ENCODE results near the gene DYNLT1. TPM values are rescaled to one million over a fixed set of nuclear protein-coding genes. Genes with fewer than 3 reads are reported as not detected.
"Not testable (repeated sequence)": the region's sequence is repeated elsewhere in the genome, so short reads cannot be mapped to it uniquely, and the experiment has no call there.

The DYNLT1 gene
- total RNA-seq, result 94.4 and 108 TPM in 2 replicates

GRCh38 chr6:158644231-158645063 lies at the start of gene DYNLT1:
Gene DYNLT1 (minus strand): TSS chr6:158644743. CDS start chr6:158644708, 35 bp downstream.
- Mint-ChIP-seq H3K4me1 (ENCODE audit: low read depth) (peaks cover 69% of the 10 kb centered on the region), H3K4me3 (ENCODE audit: low read depth) (peak within 1 kb of the TSS; percentile 97), H3K27ac (peak within 1 kb of the TSS; percentile 97), H3K36me3 (ENCODE audit: low read depth) (peaks cover 41% of the 10 kb centered on the region), H3K9me3 (no peaks in the 10 kb centered on the region), H3K27me3 (ENCODE audit: low read depth) (no peaks in the 10 kb centered on the region)
- intact Hi-C loops (cut with micrococcal nuclease), result loop anchor here (1.0 to 10.0 kb wide), 10 partner anchors 9 to 1182 kb away; partner anchors contain the start of genes EZR, SYNJ2, TAGAP and TMEM181
- peak; percentile 88 for DNase-seq (ENCODE audit: low spot score)

- H3K27me3 Mint-ChIP-seq (ENCODE audit: low read depth), result no peaks in the 10 kb centered on the region
- intact Hi-C loops (cut with micrococcal nuclease), result no loop called here
- no peaks in the 10 kb centered on the region for H3K9me3 Mint-ChIP-seq
- H3K36me3 Mint-ChIP-seq (ENCODE audit: low read depth), result peaks cover 81% of the 10 kb centered on the region
- no peak for DNase-seq (ENCODE audit: low spot score)
- H3K27ac Mint-ChIP-seq, result no peak overlapping the region
- H3K4me3 Mint-ChIP-seq (ENCODE audit: low read depth), result no peak overlapping the region
- H3K4me1 Mint-ChIP-seq (ENCODE audit: low read depth), result peaks cover 53% of the 10 kb centered on the region
These were observed 44.3 kb upstream of the DYNLT1 start for GRCh38 chr6:158688860-158689259.

GRCh38 chr6:158687506-158687905 lies 43.0 kb upstream of the DYNLT1 start:
- DNase-seq (ENCODE audit: low spot score), result no peak
- peak overlapping the region; percentile 62 for H3K27ac Mint-ChIP-seq
- no peaks in the 10 kb centered on the region for H3K27me3 Mint-ChIP-seq (ENCODE audit: low read depth)
- intact Hi-C loops (cut with micrococcal nuclease), result loop anchor here (2.0 kb wide), 1 partner anchor 35 kb away; no protein-coding TSS in a partner anchor
- H3K4me3 Mint-ChIP-seq (ENCODE audit: low read depth), result no peak overlapping the region
- no peaks in the 10 kb centered on the region for H3K9me3 Mint-ChIP-seq
- peaks cover 58% of the 10 kb centered on the region for H3K4me1 Mint-ChIP-seq (ENCODE audit: low read depth)
- peaks cover 84% of the 10 kb centered on the region for H3K36me3 Mint-ChIP-seq (ENCODE audit: low read depth)

GRCh38 chr6:158686791-158687381 lies 42.3 kb upstream of the DYNLT1 start:
- intact Hi-C loops (cut with micrococcal nuclease), result loop anchor here (2.0 kb wide), 1 partner anchor 34 kb away; no protein-coding TSS in a partner anchor
- Mint-ChIP-seq H3K9me3 (no peaks in the 10 kb centered on the region), H3K27me3 (ENCODE audit: low read depth) (no peaks in the 10 kb centered on the region), H3K4me3 (ENCODE audit: low read depth) (peak overlapping the region; percentile 45), H3K4me1 (ENCODE audit: low read depth) (peaks cover 58% of the 10 kb centered on the region), H3K36me3 (ENCODE audit: low read depth) (peaks cover 83% of the 10 kb centered on the region), H3K27ac (peak overlapping the region; percentile 62)
- peak; percentile 58 for DNase-seq (ENCODE audit: low spot score)

GRCh38 chr6:158686311-158686710 lies 41.8 kb upstream of the DYNLT1 start:
- Mint-ChIP-seq H3K4me1 (ENCODE audit: low read depth) (peaks cover 61% of the 10 kb centered on the region), H3K36me3 (ENCODE audit: low read depth) (peaks cover 87% of the 10 kb centered on the region)
- intact Hi-C loops (cut with micrococcal nuclease), result loop anchor here (2.0 kb wide), 1 partner anchor 34 kb away; no protein-coding TSS in a partner anchor

GRCh38 chr6:158684745-158685324 lies 40.3 kb upstream of the DYNLT1 start:
- DNase-seq (ENCODE audit: low spot score), result no peak
- Mint-ChIP-seq H3K27ac (no peak overlapping the region), H3K9me3 (no peaks in the 10 kb centered on the region), H3K27me3 (ENCODE audit: low read depth) (no peaks in the 10 kb centered on the region), H3K4me1 (ENCODE audit: low read depth) (peaks cover 55% of the 10 kb centered on the region), H3K36me3 (ENCODE audit: low read depth) (peaks cover 91% of the 10 kb centered on the region), H3K4me3 (ENCODE audit: low read depth) (no peak overlapping the region)
- intact Hi-C loops (cut with micrococcal nuclease), result no loop called here

More at GRCh38 chr6:158686311-158686710, 41.8 kb upstream of the DYNLT1 start:
- no peak for DNase-seq (ENCODE audit: low spot score)
- Mint-ChIP-seq H3K9me3 (no peaks in the 10 kb centered on the region), H3K27me3 (ENCODE audit: low read depth) (no peaks in the 10 kb centered on the region), H3K4me3 (ENCODE audit: low read depth) (peak overlapping the region; percentile 45), H3K27ac (peak overlapping the region; percentile 62)

- Mint-ChIP-seq H3K27ac (no peak overlapping the region), H3K4me1 (ENCODE audit: low read depth) (peaks cover 52% of the 10 kb centered on the region), H3K4me3 (ENCODE audit: low read depth) (no peak overlapping the region), H3K36me3 (ENCODE audit: low read depth) (peaks cover 91% of the 10 kb centered on the region), H3K27me3 (ENCODE audit: low read depth) (no peaks in the 10 kb centered on the region), H3K9me3 (no peaks in the 10 kb centered on the region)
- intact Hi-C loops (cut with micrococcal nuclease), result no loop called here
- no peak for DNase-seq (ENCODE audit: low spot score)
These were observed 39.8 kb upstream of the DYNLT1 start for GRCh38 chr6:158684311-158684710.

- H3K27ac Mint-ChIP-seq, result no peak overlapping the region
- H3K4me1 Mint-ChIP-seq (ENCODE audit: low read depth), result peaks cover 22% of the 10 kb centered on the region
- no peaks in the 10 kb centered on the region for H3K9me3 Mint-ChIP-seq
- H3K27me3 Mint-ChIP-seq (ENCODE audit: low read depth), result no peaks in the 10 kb centered on the region
- no peak for DNase-seq (ENCODE audit: low spot score)
- H3K36me3 Mint-ChIP-seq (ENCODE audit: low read depth), result peaks cover 87% of the 10 kb centered on the region
- intact Hi-C loops (cut with micrococcal nuclease), result no loop called here
- H3K4me3 Mint-ChIP-seq (ENCODE audit: low read depth), result no peak overlapping the region
These were observed 35.9 kb upstream of the DYNLT1 start for GRCh38 chr6:158680481-158680880.

- Mint-ChIP-seq H3K9me3 (peaks cover 3% of the 10 kb centered on the region), H3K27ac (no peak overlapping the region), H3K4me3 (ENCODE audit: low read depth) (no peak overlapping the region), H3K4me1 (ENCODE audit: low read depth) (peaks cover 21% of the 10 kb centered on the region), H3K36me3 (ENCODE audit: low read depth) (peaks cover 89% of the 10 kb centered on the region), H3K27me3 (ENCODE audit: low read depth) (no peaks in the 10 kb centered on the region)
- intact Hi-C loops (cut with micrococcal nuclease), result no loop called here
- DNase-seq (ENCODE audit: low spot score), result no peak
These were observed 35.5 kb upstream of the DYNLT1 start for GRCh38 chr6:158680015-158680414.

GRCh38 chr6:158677906-158678578 lies 33.5 kb upstream of the DYNLT1 start:
- intact Hi-C loops (cut with micrococcal nuclease), result no loop called here
- DNase-seq (ENCODE audit: low spot score), result no peak
- Mint-ChIP-seq H3K36me3 (ENCODE audit: low read depth) (peaks cover 87% of the 10 kb centered on the region), H3K9me3 (peaks cover 5% of the 10 kb centered on the region), H3K4me3 (ENCODE audit: low read depth) (no peak overlapping the region), H3K4me1 (ENCODE audit: low read depth) (peaks cover 10% of the 10 kb centered on the region), H3K27ac (no peak overlapping the region), H3K27me3 (ENCODE audit: low read depth) (no peaks in the 10 kb centered on the region)

GRCh38 chr6:158677094-158677493 lies 32.6 kb upstream of the DYNLT1 start:
- Mint-ChIP-seq H3K27ac (peak overlapping the region; percentile 38), H3K36me3 (ENCODE audit: low read depth) (peaks cover 87% of the 10 kb centered on the region), H3K4me1 (ENCODE audit: low read depth) (peaks cover 10% of the 10 kb centered on the region)
- intact Hi-C loops (cut with micrococcal nuclease); H3K27me3 Mint-ChIP-seq (ENCODE audit: low read depth); H3K4me3 Mint-ChIP-seq (ENCODE audit: low read depth); DNase-seq (ENCODE audit: low spot score); H3K9me3 Mint-ChIP-seq: not testable (repeated sequence)

GRCh38 chr6:158674342-158675131 lies 30.0 kb upstream of the DYNLT1 start:
- intact Hi-C loops (cut with micrococcal nuclease), result no loop called here
- H3K27me3 Mint-ChIP-seq (ENCODE audit: low read depth), result no peaks in the 10 kb centered on the region
- H3K36me3 Mint-ChIP-seq (ENCODE audit: low read depth), result peaks cover 83% of the 10 kb centered on the region
- H3K4me1 Mint-ChIP-seq (ENCODE audit: low read depth), result peaks cover 7% of the 10 kb centered on the region
- DNase-seq (ENCODE audit: low spot score), result no peak
- H3K4me3 Mint-ChIP-seq (ENCODE audit: low read depth), result no peak overlapping the region
- H3K27ac Mint-ChIP-seq, result no peak overlapping the region
- peaks cover 5% of the 10 kb centered on the region for H3K9me3 Mint-ChIP-seq
